SK-MEL-5 (cell line): Measurements from ENCODE around the gene TRNT1. TPM values are rescaled to one million over a fixed set of nuclear protein-coding genes. Genes with fewer than 3 reads are reported as not detected.

Experiments
- DNase-seq: peaks from one replicate; pipeline ENCODE4 v3.0.0-alpha.2; 2016; ENCODE audit warnings: low read depth, low spot score
- in situ Hi-C: cut with HindIII; loops from 2 replicates; pipeline ENCODE4 v1.10.0; 2016; ENCODE audit warnings: low sequenced_read_pairs, high pct_unique_total_duplicates, low pct_unique_long_range_greater_than_20kb
- small RNA-seq, 2 experiments: library from RNA; depleted of rRNA; stranded (forward); fragments of <200 nt; gene quantifications; one replicate each; pipeline ENCODE3, GENCODE V24; 2014
- total RNA-seq: library from RNA; depleted of rRNA; stranded (reverse); fragments of >200 nt; shearing (Covaris generic); gene quantifications from 2 replicates; pipeline ENCODE4 v1.2.3, GENCODE V29; 2014; rRNA removed

TRNT1 gene
- total RNA-seq, 1 experiment from 2014 or later: 45.6 TPM

- DNase-seq: peak; percentile 45
- in situ Hi-C loops: no loop called here
Observed at GRCh38 chr3:3196148-3196861, 69.6 kb downstream of the TRNT1 start.

Small RNA genes within 50 kb of the gene (small RNA-seq; reads per million reads assigned to genes)
- 0 to 0.02 reads per million in 2 experiments for gene RF00416

Other genes with a start within 250 kb of the TRNT1 start
- gene IL5RA, start 16.6 kb upstream of the TRNT1 start, total RNA-seq: not detected in 2 replicates
- 42.3 and 55.9 TPM in 2 replicates for gene CRBN, start 52.8 kb downstream of the TRNT1 start, total RNA-seq